ENCODE measurements around the gene LRRC4B.

The LRRC4B gene

DNA sequence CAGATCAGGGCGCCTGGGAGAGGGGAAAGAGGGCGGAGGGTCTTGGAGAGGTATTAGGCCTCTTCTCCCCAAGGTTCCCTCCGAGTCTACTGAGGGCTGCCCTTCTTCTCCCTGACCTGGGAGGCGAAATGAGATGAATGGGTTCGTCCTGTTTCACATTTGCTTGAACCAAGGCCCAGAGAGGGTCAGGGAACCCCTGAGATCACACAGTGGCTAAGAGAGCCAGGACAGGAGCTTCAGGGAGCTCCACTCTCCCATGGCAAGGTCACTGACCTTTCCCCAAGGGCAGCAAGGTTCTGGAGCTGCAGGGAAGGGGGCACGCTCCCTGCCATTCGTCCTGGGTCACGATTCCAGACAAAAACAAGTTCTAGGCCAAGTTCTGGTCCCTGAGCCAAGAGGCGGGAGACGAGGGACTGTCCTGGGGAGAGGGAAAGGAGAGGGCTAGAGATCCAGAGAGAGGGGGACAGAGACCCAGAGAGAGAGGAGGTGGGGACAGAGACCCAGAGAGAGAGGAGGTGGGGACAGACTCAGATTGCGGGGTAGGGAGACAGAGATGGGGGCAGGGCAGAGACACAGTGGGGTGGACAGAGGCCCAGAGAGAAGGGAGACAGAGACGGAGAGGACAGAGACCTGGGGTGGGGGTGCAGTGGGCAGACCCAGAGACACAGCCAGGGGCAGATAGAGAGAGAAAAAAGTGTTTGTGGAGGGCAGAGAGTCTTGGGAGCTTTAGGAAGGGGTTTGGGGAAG is 55.1 kb downstream of the LRRC4B start:
- no peak for DNase-seq
- in situ Hi-C loops (cut with MboI; ENCODE audit: low pct_unique_long_range_greater_than_20kb, low sequenced_read_pairs) = no loop called here

DNA sequence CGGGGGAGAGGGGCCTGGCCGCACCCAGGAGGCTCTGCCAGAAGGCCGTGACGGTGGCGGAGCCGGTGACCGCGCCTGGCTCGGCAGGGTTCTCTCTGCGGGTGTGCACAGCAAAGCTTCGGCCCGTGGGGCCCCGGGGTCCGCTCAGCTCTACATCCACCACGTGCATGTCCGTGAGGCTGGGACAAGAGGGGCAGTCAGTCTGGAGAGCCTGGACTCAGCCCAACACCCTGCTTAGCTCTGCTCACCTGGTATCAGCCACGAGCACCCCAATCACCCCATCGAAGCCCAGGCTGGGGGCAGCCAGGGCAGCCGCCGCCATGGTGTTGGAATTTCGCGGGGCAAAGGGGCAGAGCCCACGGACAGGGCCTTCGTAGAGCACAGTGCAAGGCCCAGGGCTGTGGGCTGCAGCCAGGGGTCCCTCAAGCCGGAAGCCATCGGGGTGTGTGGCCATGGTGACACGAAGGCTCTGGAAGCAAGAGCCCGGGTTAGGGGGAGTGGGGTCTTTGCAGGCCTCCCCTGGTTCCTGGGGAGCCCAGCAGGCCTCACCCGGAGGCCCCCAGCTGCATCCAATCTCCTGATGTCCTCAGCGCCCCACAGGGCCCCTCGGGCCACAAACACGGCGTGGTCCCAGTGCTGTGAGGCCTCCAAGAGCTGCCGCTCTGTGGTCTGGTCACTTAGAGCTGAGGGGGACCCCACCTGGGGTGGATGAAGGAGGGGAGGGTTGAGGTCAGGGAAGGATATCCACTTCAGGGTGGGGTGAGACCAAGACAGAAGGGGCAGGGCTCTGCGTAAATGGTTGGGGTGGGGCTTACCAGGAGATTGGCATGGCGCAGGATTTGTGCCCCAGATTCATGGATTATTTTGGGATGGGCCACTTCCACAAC is 55.9 kb downstream of the LRRC4B start:
- in situ Hi-C loops (cut with MboI; ENCODE audit: low pct_unique_long_range_greater_than_20kb, low sequenced_read_pairs) = no loop called here
- no peak for DNase-seq

DNA sequence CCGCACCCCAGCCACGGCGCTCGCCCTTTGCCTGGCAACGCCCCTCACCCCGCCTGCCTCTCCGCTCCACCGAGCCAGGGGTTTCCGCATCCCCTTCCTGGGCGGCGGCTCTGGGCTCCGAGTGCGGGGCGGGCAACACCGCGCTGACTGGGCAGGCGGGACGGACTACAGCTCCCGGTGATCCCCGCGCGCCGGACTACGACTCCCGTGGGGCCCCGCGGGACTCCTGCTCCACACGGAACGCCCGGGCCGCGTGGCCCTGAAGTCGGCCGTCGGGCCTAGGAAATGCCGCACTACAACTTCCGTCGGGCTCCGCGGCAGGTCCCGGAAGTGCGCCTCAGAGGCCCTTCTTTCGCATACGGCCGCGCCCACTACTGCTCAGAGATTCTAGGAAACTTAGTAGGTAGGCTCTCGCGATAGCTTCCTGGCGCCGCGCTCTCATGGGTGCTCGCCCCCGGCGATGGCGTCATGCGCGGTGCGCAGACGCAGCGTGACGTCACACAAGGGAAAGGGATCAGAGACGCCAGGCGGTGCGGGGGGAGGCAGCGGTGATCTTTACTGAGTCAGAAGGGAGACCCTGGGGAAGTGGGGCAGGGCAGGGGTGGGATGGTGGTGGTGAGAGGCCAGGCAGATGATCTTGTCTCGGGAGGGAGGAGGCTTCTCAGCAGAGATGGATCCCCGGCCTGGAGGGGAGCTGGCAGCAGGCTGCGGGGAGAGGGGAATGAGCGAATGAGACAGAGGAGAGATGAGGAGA is 57.0 kb downstream of the LRRC4B start, which contains the start of gene JOSD2:
TSS of gene JOSD2 (minus strand) at position 123 of the 754 bp plus-strand sequence. CDS start 760 bp downstream, outside the sequence.
- in situ Hi-C loops (cut with MboI; ENCODE audit: low pct_unique_long_range_greater_than_20kb, low sequenced_read_pairs) = no loop called here
- DNase-seq = peak; percentile 98

DNA sequence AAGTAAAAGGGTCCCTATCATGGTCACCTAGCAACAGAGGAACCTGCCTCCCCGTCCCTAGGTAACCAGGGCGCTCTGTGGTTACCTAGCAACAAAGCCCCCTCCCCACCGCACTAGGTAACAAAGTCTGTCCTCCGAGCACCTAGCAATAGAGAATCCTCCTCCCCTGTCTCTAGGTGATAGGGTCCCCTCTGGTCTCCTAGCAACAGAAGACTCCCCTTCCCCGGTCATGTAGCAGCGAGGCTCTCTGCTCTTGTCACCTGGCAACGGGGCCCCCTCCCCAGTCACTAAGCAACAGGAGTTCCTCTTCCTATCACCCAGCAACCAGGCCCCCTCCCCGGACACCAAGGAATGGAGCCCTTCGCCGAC is 57.6 kb downstream of the LRRC4B start:
- in situ Hi-C loops (cut with MboI; ENCODE audit: low pct_unique_long_range_greater_than_20kb, low sequenced_read_pairs) = no loop called here
- no peak for DNase-seq

DNA sequence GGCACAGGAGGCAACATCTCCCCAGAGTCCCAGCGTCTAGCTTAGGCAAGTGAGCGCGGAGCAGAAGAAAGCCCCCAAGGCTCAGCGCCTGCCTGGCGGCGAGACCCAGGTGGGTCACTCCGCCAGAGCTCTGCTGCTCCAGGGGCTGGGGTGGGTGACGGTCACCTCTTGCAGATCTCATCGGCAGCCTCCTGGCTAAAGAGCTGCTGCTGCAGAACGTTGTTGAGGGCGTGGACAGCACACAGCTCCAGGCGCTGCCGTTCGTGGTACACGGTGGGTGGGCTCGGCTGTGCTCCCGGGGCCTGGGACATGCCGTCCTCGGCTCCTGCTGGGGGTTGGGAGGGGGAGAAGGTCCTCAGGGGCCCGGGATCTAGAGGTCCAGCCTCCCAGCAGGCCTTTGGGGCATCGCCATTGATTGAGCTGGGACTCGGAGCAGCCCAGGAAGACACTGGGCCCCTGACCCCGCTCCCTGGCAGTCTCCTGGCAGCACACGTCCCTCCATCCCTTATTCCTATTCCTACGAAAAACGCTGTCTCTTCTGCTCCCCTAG is 58.0 kb downstream of the LRRC4B start:
- in situ Hi-C loops (cut with MboI; ENCODE audit: low pct_unique_long_range_greater_than_20kb, low sequenced_read_pairs) = no loop called here
- DNase-seq = no peak

DNA sequence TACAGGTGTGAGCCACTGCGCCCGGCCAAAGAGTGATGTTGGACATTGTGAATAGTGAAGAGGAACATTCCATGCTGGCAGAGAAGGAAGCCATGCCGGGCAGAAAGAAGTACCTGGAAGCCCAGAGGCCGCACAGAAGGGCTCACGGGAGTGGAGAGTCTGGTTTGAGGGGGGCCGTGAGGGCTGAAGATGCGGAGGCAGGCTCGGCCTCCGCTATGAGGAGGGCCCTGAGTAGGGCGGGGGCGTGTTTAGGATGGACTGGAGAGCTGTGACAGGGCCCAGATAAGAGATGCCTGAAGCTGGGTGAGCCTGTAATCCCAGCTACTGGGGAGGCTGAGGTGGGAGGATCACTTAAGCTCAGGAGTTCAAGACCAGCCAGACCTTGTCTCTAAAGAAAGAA is 58.9 kb downstream of the LRRC4B start:
- no peak for DNase-seq
- in situ Hi-C loops (cut with MboI; ENCODE audit: low pct_unique_long_range_greater_than_20kb, low sequenced_read_pairs) = no loop called here

DNA sequence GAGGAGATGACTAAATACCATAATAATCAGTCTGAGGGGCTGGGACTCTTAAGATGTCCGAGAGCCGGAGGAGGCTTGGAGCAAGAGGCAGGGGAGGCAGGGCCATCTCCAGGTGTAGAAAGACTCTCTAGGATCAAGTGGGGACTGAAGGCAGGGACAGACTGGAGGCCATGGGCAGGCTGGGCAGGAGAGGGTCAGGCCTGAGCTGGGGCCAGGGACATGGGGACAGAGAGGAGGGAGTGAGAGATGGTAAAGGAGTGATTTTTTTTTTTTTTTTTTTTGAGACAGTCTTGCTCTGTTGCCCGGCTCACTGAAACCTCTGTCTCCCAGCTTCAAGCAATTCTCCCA is 59.4 kb downstream of the LRRC4B start:
- in situ Hi-C loops (cut with MboI; ENCODE audit: low pct_unique_long_range_greater_than_20kb, low sequenced_read_pairs) = no loop called here

DNA sequence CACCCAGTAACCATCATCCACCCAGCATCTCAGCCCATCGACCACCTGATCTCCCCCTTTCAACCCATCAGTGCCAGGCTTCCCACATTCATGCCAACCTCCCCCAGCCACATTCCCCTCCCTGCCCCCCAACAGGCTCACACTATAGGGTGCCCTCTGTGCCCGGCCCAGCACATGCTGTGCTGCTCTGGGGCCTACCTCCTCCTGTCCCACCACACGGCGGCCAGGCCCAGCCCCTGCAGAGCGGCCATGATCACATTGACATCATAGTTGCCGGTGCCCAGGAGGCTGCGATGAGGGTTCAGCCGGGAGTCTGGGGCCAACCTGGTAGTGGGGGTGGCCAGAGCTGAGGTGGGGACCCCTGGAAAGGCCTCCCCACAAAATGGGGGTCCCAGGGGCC is 60.9 kb downstream of the LRRC4B start:
- in situ Hi-C loops (cut with MboI; ENCODE audit: low pct_unique_long_range_greater_than_20kb, low sequenced_read_pairs) = no loop called here
- DNase-seq = no peak

More for the DNA sequence above, 59.4 kb downstream of the LRRC4B start:
- no peak for DNase-seq

DNA sequence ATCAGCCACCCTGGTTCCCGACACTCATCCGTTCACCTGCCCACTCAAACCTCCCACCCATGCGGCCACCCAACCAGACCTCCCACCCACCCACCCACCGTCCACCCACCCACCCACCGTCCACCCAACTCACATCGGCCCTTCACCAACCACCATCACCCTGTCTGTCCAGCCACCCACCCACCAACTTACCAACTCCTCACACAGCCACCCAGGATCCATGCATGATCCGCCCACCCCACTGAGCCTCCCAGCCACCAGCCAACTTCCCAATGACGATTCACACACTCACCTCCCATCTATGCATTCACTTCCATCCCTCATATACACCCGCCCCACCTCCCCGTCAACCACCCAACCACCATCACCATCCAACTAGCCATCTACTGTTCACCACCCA is 61.5 kb downstream of the LRRC4B start:
- in situ Hi-C loops (cut with MboI; ENCODE audit: low pct_unique_long_range_greater_than_20kb, low sequenced_read_pairs) = no loop called here
- DNase-seq = no peak

DNA sequence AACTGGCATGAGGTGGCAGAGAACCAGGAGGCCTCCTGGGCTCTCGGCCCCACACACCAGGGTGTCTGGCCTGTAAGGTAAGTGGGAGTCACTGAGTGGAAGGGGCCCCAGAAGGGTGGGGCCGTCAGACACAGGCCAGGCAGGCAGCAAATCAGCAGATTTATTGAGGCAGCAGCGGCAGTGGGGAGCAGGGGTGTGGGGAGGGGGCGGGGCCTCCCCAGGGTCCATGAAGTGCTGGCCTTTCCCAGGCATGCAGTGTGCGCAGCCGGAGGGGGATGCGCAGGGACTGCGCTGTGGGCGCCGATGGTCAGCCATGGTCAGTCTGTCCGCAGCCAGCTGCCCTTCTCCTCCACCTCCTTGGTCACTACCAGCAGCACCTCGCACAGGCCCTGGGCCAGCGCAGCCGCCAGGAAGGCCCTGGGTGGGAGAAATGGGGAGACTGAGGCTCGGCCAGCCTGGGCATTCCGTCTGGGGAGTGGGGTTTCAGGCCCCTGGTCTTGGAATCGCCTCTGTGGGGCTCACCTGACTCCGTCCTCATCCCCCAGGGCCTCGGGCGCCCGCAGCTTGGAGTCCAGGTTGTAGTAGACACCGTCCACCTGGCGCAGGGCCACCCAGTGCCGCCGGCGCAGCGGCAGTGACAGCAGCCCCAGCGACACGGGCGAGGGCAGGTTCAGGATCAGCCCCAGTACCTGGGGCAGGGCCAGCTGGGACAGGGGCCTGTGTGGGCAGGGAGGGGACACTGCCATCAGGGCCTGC is 62.2 kb downstream of the LRRC4B start:
- in situ Hi-C loops (cut with MboI; ENCODE audit: low pct_unique_long_range_greater_than_20kb, low sequenced_read_pairs) = no loop called here
- no peak for DNase-seq

DNA sequence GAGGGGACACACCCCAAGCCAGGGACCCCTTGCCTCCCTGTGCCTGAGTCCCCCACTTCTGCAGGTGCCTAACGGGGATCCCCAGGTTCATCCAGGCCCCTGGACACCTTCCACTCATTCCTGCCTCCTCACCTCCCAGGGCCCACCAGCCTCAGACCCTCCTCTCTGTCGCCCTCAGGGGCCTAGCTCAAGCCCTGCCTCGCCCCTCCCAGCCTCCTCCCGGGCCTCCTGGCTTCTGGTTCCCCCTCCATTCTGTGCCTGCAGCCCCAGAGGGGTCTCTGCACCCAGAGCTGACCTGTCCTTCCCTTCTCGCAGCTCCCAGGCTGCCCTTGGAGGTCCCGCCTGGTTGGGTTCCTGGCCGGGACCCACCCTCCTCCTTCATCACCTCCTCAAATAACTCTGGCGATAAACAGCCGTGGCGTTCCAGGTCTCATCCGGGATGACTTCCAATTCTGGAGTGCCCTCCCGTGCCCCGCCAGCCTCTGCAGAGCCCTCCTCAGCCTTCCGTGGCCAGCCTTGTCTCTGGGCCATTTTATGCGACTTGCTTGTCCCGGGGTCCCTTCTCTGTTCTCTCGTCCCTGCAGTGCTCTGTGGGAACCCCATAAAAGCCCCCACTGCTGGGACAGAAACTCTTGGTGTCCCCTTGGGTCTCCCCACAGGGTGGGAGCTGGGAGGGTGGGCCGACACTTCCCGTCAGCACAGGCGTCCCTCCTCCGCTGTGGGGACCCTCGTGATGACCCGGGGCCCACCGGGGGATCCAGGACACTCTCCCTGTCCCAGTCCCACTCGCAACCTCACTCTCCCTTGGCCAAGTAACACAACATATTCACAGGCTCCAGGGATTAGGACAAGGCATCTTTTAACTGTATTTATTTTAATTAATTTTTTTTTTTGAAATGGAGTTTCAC is 66.4 kb downstream of the LRRC4B start:
- in situ Hi-C loops (cut with MboI; ENCODE audit: low pct_unique_long_range_greater_than_20kb, low sequenced_read_pairs) = no loop called here
- no peak for DNase-seq

DNA sequence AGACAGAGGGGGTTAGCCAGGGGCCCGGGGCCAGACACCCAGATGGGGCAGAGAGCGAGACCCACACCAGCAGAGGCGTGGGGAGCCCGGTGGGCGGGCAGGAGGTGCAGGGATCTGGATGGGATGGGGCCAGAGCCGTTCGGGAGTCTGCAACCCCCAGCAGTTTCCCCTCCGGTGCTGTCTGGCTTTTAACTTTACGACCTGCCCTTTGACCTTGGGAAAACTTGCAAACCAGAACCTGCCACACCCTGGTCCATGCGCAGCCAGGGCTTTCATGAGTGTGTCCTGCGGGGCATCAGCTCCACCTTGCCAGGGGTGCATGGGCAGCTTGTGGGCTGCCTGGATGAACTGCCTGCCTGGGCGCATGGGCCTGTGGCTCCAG is 67.1 kb downstream of the LRRC4B start:
- DNase-seq = no peak
- in situ Hi-C loops (cut with MboI; ENCODE audit: low pct_unique_long_range_greater_than_20kb, low sequenced_read_pairs) = no loop called here

DNA sequence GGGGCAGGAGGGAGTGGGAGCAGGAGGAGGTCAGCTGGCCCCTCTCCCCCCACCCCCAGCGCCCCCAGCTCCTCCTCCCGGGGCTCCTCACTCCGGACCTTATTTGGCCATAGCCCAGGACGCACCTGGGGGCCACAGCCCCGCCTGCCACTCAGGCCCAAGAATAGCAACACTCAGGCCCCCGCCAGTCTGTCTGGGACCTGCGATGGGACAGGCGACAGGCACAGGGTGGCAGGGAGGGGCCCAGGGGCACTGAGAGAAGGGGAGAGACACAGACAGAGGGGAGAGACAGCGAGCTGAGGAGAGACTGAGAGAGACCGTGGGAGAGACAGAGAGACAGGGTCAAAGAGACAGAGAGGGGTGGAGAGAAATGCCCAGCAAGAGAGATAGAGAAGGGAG is 67.5 kb downstream of the LRRC4B start:
- no peak for DNase-seq
- in situ Hi-C loops (cut with MboI; ENCODE audit: low pct_unique_long_range_greater_than_20kb, low sequenced_read_pairs) = no loop called here

DNA sequence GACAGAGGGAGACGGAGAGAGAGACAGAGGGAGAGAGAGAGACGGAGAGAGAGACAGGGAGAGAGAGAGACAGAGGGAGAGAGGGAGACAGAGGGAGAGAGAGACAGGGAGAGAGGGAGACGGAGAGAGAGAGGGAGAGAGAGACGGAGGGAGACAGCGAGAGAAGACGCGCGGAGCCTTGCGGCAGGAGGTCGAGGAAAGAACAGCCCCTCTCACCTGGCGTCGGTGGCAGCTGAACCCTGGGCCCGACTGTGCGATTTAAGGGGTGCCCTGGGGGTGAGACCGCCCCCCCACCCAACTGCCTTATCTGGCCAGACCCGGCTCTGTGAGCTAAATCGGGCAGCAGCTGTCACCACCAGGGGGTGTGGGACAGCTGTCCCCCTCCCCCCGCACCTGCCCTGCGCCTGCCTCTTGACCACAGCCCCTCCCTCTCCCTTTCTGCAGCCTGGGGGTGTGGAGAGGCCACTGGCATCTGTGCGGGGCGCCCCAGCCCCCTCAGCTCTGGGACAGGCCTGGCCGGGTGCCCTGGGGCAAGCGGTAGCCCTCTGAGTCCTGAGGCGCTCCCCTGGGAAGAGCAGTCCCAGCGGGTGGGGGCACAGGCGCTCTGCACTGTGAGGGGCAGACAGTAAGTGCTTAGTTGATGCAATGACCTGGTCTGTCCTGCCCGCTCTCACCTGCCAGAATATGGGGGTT is 68.0 kb downstream of the LRRC4B start:
- in situ Hi-C loops (cut with MboI; ENCODE audit: low pct_unique_long_range_greater_than_20kb, low sequenced_read_pairs) = no loop called here
- DNase-seq = no peak

DNA sequence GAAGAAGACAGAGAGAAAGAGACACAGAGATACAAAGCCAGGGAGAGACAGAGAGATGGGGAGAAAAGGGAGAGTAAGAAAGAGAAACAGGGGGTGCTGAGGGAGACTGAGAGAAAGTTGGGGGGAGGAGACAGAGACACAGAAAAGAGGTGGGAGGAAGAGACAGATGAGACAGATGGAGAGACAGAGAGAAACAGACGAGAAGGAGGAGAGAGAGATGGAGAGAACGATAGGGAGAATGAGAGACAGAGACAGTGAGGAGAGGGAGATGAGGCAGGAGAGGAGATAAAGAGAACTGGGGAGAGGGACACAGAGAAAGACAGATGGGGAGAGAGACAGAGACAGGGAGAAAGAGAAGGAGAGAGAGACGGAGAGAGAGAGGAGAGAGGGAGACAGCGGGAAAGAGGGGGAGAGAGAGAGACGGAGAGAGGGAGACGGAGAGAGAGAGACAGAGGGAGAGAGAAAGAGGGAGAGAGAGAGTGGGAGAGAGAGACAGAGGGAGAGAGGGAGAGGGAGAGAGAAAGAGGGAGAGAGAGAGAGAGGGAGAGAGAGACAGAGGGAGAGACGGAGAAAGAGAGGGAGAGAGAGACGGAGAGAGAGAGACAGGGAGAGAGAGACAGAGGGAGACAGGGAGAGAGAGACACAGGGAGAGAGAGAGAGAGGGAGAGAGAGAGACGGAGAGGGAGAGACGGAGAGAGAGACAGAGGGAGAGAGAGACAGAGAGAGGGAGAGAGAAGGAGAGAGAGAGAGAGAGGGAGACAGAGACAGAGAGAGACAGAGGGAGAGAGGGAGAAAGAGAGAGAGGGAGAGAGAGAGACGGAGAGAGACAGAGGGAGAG is 69.8 kb downstream of the LRRC4B start:
- in situ Hi-C loops (cut with MboI; ENCODE audit: low pct_unique_long_range_greater_than_20kb, low sequenced_read_pairs) = no loop called here
- DNase-seq = no peak

DNA sequence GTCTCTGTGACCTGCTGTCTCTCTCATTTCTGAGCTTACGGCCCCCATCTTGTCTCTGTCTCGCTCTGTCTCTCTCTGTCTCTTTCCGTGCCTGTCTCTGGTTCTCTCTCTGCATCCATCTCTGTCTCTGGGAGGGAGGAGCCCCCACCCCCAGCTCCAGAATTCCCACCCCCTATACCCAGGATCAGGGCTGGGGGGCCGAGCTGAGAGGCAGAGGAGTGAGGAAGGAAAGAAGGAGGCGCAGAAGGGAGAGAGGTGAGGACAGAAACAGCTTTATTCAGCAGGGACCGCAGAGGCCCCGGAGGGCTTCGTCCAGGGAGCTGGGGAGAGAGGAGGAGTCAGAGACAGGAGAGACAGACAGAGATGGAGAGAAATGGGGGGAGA is 71.2 kb downstream of the LRRC4B start:
- in situ Hi-C loops (cut with MboI; ENCODE audit: low pct_unique_long_range_greater_than_20kb, low sequenced_read_pairs) = no loop called here
- no peak for DNase-seq

Measured in KBM-7 (cell line).